ENCODE results near the gene NFKBIZ. TPM values are rescaled to one million over a fixed set of nuclear protein-coding genes. Genes with fewer than 3 reads are reported as not detected.
A peak's percentile ranks its signal among the peaks of the same experiment; 100 is the strongest.

Gene NFKBIZ
- total RNA-seq, 1 experiment from 2014 or later = 15.1 TPM

DNA sequence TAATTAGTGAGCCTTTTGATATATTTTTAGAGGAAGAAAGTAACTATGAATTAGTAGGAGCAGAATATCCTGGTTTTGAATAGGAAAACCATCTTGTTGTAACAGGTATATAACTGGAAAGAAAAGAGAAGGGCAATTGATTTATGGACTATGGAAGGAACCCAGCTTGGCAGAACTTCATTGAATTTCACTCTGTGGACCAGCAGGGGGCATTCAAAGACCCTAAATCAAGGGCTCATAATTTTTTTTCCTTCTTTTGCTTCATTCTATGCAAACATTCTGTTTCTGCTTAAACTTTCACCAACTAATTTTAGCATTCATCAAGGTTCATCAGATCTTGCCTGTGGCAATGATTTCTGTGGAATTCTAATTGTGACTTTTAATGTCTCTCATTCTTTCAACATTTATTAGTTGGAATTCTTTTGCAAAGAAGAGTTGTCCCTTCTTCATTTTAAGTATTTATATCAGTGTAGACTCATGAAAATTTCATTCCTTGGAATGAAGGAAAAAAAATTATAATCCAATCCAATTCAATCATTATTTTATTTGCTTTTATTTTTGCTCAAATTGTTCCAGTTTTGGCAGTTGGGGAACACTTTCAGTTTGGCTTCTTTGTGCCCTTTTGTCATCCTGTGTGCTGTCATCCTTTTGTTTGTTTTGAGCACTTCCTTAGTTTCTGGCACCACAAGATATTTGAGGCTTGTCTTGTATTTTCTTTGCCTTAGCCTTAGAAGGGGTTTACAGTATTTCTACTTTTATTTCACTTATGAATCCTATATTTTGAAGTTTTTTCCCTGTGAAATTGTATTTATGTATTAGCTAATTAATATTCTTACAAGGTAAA lies 39.9 kb upstream of the NFKBIZ start:
- H3K4me3 Mint-ChIP-seq = no peak overlapping the region
- TF ChIP-seq ZNF232 (CRISPR knock-in tag; IDR thresholded peaks at IDR 0.05) = no peak
- TF ChIP-seq, protein P1, sequence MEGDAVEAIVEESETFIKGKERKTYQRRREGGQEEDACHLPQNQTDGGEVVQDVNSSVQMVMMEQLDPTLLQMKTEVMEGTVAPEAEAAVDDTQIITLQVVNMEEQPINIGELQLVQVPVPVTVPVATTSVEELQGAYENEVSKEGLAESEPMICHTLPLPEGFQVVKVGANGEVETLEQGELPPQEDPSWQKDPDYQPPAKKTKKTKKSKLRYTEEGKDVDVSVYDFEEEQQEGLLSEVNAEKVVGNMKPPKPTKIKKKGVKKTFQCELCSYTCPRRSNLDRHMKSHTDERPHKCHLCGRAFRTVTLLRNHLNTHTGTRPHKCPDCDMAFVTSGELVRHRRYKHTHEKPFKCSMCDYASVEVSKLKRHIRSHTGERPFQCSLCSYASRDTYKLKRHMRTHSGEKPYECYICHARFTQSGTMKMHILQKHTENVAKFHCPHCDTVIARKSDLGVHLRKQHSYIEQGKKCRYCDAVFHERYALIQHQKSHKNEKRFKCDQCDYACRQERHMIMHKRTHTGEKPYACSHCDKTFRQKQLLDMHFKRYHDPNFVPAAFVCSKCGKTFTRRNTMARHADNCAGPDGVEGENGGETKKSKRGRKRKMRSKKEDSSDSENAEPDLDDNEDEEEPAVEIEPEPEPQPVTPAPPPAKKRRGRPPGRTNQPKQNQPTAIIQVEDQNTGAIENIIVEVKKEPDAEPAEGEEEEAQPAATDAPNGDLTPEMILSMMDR (IDR thresholded peaks at IDR 0.05) = peak; percentile 36; the same call in 1 of the 2 replicates
- DNase-seq (ENCODE audit: low spot score) = no peak
- H3K27ac Mint-ChIP-seq = peak overlapping the region; percentile 36; the same call in 1 of the 2 replicates
- no peaks in the 10 kb centered on the region for H3K9me3 Mint-ChIP-seq
- peaks cover 15% of the 10 kb centered on the region for H3K4me1 Mint-ChIP-seq
- H3K36me3 Mint-ChIP-seq = no peaks in the 10 kb centered on the region
- CTCF ChIA-PET = interaction anchor here (0.6 to 4.1 kb wide), 7 partner anchors 18 to 420 kb away, joined by 3 to 33 read pairs (median 3); no protein-coding TSS in a partner anchor
- H3K27me3 Mint-ChIP-seq (ENCODE audit: low read depth) = no peaks in the 10 kb centered on the region
- ATAC-seq = no peak
- POLR2A ChIA-PET = no interaction called here

DNA sequence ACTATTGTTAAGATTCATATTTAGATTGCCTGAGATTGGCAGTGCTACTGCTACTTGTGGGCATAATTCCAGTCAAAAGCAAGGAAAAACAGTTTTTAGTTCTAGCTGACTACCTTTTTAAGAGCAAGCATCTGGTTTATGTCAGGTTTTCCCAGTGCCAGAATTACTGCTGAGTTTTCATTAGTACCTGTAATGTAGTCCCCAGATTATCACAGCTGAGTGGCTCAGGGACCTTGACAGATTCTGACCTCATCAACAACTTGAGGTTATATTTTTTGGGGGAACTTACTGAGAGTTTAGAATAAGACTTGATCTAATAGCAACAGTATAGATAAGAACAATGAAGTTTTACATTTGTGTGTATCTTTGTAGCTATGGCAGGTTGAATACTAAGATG lies 39.3 kb upstream of the NFKBIZ start:
- POLR2A ChIA-PET = no interaction called here

DNA sequence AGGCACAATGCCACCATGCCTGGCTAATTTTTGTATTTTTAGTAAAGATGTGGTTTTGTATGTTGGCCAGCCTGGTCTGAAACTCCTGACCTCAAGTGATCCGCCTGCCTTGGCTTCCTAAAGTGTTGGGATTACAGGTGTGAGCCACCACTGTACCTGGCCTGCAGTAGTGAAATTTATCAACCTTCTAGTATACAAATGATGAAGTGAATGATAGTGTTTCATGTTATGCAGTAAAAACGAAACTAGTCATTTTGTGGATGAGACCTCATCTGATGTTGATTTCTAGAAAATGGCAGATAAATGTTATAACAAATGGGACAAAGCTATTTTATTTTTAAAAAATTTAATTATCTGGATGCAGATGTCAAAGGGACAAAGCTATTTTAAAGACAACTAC lies 37.4 kb upstream of the NFKBIZ start:
- DNase-seq (ENCODE audit: low spot score) = no peak
- H3K27me3 Mint-ChIP-seq (ENCODE audit: low read depth) = no peaks in the 10 kb centered on the region
- H3K4me1 Mint-ChIP-seq = peaks cover 15% of the 10 kb centered on the region
- no peak for ATAC-seq
- no peak overlapping the region for H3K27ac Mint-ChIP-seq
- no peaks in the 10 kb centered on the region for H3K9me3 Mint-ChIP-seq
- no peaks in the 10 kb centered on the region for H3K36me3 Mint-ChIP-seq
- H3K4me3 Mint-ChIP-seq = no peak overlapping the region
- CTCF ChIA-PET = interaction anchor here (0.7 to 1.4 kb wide), 4 partner anchors 9 to 583 kb away, joined by 3 to 11 read pairs (median 6); no protein-coding TSS in a partner anchor
- POLR2A ChIA-PET = no interaction called here
- no peak for TF ChIP-seq FOXK1 (CRISPR knock-in tag; IDR thresholded peaks at IDR 0.05)
- TF ChIP-seq, protein P2, sequence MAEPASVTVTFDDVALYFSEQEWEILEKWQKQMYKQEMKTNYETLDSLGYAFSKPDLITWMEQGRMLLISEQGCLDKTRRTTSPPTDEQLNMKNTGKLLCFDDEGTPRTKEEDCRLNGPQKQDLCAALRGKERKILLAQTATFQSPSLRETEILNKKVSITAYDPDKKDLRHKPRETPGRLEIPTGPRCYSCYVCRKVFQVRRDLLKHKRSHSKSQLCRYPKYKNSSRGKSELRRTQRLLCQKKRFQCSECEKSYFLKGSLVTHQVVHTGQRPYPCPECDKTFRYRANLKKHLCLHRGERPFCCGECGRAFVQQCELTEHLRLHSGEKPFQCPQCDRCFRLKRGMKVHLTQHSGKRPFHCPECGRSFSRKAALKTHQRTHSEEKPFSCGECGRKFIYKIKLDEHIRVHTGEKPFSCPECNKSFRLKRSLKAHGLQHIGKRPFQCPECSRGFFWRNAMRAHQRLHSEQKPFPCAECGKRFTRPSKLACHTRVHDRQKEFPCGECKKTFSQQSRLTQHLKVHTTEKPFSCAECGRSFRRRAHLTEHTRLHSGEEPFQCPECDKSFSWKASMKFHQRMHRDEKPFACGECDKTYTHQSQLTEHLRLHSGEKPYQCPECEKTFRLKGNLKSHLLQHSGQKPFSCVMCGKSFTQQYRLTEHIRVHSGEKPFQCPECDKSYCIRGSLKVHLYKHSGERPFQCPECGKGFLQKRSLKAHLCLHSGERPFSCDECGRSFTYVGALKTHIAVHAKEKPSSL (CRISPR knock-in tag; conservative IDR thresholded peaks at IDR 0.05) = no peak
- TF ChIP-seq RELA (CRISPR knock-in tag; IDR thresholded peaks at IDR 0.05; ENCODE audit: borderline replicate concordance) = no peak
- TF ChIP-seq ETV6 (CRISPR knock-in tag; IDR thresholded peaks at IDR 0.05) = no peak
- TF ChIP-seq EMX1 (CRISPR knock-in tag; IDR thresholded peaks at IDR 0.05) = no peak
- TF ChIP-seq NFYB (CRISPR knock-in tag; conservative IDR thresholded peaks at IDR 0.05; ENCODE audit: low read depth) = no peak
- no peak for TF ChIP-seq ZNF121 (CRISPR knock-in tag; IDR thresholded peaks at IDR 0.05)
- TF ChIP-seq, protein P3, sequence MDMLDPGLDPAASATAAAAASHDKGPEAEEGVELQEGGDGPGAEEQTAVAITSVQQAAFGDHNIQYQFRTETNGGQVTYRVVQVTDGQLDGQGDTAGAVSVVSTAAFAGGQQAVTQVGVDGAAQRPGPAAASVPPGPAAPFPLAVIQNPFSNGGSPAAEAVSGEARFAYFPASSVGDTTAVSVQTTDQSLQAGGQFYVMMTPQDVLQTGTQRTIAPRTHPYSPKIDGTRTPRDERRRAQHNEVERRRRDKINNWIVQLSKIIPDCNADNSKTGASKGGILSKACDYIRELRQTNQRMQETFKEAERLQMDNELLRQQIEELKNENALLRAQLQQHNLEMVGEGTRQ (CRISPR knock-in tag; IDR thresholded peaks at IDR 0.05) = no peak

More for the DNA sequence above, 39.3 kb upstream of the NFKBIZ start:
- peaks cover 15% of the 10 kb centered on the region for H3K4me1 Mint-ChIP-seq
- ATAC-seq = no peak
- no peak overlapping the region for H3K27ac Mint-ChIP-seq
- CTCF ChIA-PET = interaction anchor here (4.1 kb wide), 1 partner anchor 415 kb away, joined by 33 read pairs; no protein-coding TSS in a partner anchor
- H3K36me3 Mint-ChIP-seq = no peaks in the 10 kb centered on the region
- DNase-seq (ENCODE audit: low spot score) = no peak
- TF ChIP-seq, protein P4, sequence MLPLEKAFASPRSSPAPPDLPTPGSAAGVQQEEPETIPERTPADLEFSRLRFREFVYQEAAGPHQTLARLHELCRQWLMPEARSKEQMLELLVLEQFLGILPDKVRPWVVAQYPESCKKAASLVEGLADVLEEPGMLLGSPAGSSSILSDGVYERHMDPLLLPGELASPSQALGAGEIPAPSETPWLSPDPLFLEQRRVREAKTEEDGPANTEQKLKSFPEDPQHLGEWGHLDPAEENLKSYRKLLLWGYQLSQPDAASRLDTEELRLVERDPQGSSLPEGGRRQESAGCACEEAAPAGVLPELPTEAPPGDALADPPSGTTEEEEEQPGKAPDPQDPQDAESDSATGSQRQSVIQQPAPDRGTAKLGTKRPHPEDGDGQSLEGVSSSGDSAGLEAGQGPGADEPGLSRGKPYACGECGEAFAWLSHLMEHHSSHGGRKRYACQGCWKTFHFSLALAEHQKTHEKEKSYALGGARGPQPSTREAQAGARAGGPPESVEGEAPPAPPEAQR (CRISPR knock-in tag; IDR thresholded peaks at IDR 0.05) = no peak
- TF ChIP-seq, protein P5, sequence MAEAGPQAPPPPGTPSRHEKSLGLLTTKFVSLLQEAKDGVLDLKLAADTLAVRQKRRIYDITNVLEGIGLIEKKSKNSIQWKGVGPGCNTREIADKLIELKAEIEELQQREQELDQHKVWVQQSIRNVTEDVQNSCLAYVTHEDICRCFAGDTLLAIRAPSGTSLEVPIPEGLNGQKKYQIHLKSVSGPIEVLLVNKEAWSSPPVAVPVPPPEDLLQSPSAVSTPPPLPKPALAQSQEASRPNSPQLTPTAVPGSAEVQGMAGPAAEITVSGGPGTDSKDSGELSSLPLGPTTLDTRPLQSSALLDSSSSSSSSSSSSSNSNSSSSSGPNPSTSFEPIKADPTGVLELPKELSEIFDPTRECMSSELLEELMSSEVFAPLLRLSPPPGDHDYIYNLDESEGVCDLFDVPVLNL (CRISPR knock-in tag; IDR thresholded peaks at IDR 0.05; ENCODE audit: borderline replicate concordance, low read depth) = no peak
- TF ChIP-seq, protein P6, sequence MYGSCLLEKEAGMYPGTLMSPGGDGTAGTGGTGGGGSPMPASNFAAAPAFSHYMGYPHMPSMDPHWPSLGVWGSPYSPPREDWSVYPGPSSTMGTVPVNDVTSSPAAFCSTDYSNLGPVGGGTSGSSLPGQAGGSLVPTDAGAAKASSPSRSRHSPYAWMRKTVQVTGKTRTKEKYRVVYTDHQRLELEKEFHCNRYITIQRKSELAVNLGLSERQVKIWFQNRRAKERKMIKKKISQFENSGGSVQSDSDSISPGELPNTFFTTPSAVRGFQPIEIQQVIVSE (CRISPR knock-in tag; IDR thresholded peaks at IDR 0.05; ENCODE audit: borderline replicate concordance) = no peak
- TF ChIP-seq, protein P7, sequence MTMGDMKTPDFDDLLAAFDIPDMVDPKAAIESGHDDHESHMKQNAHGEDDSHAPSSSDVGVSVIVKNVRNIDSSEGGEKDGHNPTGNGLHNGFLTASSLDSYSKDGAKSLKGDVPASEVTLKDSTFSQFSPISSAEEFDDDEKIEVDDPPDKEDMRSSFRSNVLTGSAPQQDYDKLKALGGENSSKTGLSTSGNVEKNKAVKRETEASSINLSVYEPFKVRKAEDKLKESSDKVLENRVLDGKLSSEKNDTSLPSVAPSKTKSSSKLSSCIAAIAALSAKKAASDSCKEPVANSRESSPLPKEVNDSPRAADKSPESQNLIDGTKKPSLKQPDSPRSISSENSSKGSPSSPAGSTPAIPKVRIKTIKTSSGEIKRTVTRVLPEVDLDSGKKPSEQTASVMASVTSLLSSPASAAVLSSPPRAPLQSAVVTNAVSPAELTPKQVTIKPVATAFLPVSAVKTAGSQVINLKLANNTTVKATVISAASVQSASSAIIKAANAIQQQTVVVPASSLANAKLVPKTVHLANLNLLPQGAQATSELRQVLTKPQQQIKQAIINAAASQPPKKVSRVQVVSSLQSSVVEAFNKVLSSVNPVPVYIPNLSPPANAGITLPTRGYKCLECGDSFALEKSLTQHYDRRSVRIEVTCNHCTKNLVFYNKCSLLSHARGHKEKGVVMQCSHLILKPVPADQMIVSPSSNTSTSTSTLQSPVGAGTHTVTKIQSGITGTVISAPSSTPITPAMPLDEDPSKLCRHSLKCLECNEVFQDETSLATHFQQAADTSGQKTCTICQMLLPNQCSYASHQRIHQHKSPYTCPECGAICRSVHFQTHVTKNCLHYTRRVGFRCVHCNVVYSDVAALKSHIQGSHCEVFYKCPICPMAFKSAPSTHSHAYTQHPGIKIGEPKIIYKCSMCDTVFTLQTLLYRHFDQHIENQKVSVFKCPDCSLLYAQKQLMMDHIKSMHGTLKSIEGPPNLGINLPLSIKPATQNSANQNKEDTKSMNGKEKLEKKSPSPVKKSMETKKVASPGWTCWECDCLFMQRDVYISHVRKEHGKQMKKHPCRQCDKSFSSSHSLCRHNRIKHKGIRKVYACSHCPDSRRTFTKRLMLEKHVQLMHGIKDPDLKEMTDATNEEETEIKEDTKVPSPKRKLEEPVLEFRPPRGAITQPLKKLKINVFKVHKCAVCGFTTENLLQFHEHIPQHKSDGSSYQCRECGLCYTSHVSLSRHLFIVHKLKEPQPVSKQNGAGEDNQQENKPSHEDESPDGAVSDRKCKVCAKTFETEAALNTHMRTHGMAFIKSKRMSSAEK (CRISPR knock-in tag; IDR thresholded peaks at IDR 0.05; ENCODE audit: borderline replicate concordance) = no peak
- no peak overlapping the region for H3K4me3 Mint-ChIP-seq
- no peaks in the 10 kb centered on the region for H3K9me3 Mint-ChIP-seq
- H3K27me3 Mint-ChIP-seq (ENCODE audit: low read depth) = no peaks in the 10 kb centered on the region

Measured in WTC11 (cell line).